Activated naive CD8-positive, alpha-beta T cell treated with anti-CD3 and anti-CD28 coated beads for 36 hours (primary cell): ENCODE results near the gene AFF2. TPM values are rescaled to one million over a fixed set of nuclear protein-coding genes. Genes with fewer than 3 reads are reported as not detected.

Experiments
- DNase-seq: peaks from one replicate; pipeline ENCODE4 v3.0.0; 2021
- H3K27ac Mint-ChIP-seq: one replicate; pipeline ENCODE4 v1.8.0; 2022; ENCODE audit warnings: mild to moderate bottlenecking, moderate library complexity, mixed read lengths
- H3K27me3 Mint-ChIP-seq: one replicate; pipeline ENCODE4 v1.8.0; 2022; ENCODE audit warnings: mild to moderate bottlenecking, mixed read lengths
- H3K36me3 Mint-ChIP-seq: one replicate; pipeline ENCODE4 v1.8.0; 2021; ENCODE audit warnings: mild to moderate bottlenecking, mixed read lengths
- H3K4me1 Mint-ChIP-seq: one replicate; pipeline ENCODE4 v1.8.0; 2021; ENCODE audit warnings: mixed read lengths
- H3K4me3 Mint-ChIP-seq: one replicate; pipeline ENCODE4 v1.8.0; 2022; ENCODE audit warnings: mild to moderate bottlenecking, moderate library complexity, mixed read lengths
- H3K9me3 Mint-ChIP-seq: one replicate; pipeline ENCODE4 v1.8.0; 2022; ENCODE audit warnings: mixed read lengths
- total RNA-seq, 2 experiments: library from RNA; stranded (reverse); gene quantifications; one replicate each; pipeline ENCODE4 v1.2.3, GENCODE V29; 2021

The AFF2 gene
- total RNA-seq, 2 experiments from 2014 or later, result 1.4 to 1.7 TPM

DNA sequence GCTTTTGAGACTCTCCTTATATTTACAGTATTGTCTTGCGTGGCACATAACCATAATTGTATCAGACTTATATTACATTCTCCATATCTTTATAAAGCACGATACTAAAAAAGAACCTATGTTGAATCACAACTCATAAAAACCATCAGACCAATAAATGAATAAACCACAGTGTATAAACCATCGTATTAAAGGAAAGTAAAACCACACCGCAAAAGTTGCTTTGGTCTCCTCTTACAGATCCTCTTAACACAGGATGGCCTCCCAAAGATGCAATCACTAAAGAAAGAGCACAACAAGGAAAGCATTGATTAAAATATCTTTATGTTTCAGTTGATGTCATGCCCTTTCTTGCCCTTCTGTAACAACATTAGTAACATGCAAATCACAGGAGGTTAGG lies 437.9 kb downstream of the AFF2 start:
- H3K36me3 Mint-ChIP-seq, result no peaks in the 10 kb centered on the region
- H3K4me1 Mint-ChIP-seq, result no peaks in the 10 kb centered on the region
- no peak overlapping the region for H3K27ac Mint-ChIP-seq
- no peak for DNase-seq
- no peak overlapping the region for H3K4me3 Mint-ChIP-seq
- H3K9me3 Mint-ChIP-seq, result no peaks in the 10 kb centered on the region
- H3K27me3 Mint-ChIP-seq, result no peaks in the 10 kb centered on the region

DNA sequence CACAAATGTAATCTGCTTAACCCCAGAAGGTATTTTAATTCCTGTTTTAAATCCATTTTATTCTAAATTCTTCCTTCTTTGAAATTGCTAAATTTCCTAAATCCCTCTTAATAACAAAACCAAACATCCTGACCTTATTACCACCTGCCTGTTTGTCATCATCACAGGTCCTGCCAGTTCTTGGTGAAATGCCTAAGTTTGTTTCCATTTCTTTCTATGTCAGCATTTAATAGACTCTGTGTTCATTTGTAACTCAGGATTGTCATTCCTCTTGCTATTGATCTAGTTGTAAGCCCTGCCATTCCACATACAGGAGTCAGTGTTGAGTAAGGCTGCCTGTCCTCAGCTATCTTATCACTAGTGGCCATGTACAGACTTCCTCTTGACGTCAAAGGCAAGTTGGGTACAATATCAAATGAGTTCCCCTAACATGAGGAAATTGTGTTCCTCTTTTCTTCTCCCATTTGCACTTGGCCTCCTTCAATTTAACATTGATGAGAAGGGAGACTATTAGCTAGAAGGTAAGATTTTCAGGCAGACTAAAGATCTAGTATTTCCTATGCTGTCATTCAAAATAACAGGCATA lies 440.1 kb downstream of the AFF2 start:
- no peak overlapping the region for H3K27ac Mint-ChIP-seq
- DNase-seq, result no peak
- H3K27me3 Mint-ChIP-seq, result no peaks in the 10 kb centered on the region
- H3K4me1 Mint-ChIP-seq, result no peaks in the 10 kb centered on the region
- H3K4me3 Mint-ChIP-seq, result no peak overlapping the region
- no peaks in the 10 kb centered on the region for H3K36me3 Mint-ChIP-seq
- no peaks in the 10 kb centered on the region for H3K9me3 Mint-ChIP-seq

GRCh38 chrX:148942754-148943153 lies 442.3 kb downstream of the AFF2 start:
- Mint-ChIP-seq H3K4me1 (no peaks in the 10 kb centered on the region), H3K27ac (no peak overlapping the region), H3K36me3 (no peaks in the 10 kb centered on the region), H3K4me3 (no peak overlapping the region), H3K27me3 (no peaks in the 10 kb centered on the region), H3K9me3 (no peaks in the 10 kb centered on the region)
- no peak for DNase-seq

- H3K4me1 Mint-ChIP-seq, result no peaks in the 10 kb centered on the region
- H3K36me3 Mint-ChIP-seq, result no peaks in the 10 kb centered on the region
- no peak overlapping the region for H3K4me3 Mint-ChIP-seq
- DNase-seq, result no peak
- no peaks in the 10 kb centered on the region for H3K9me3 Mint-ChIP-seq
- H3K27ac Mint-ChIP-seq, result no peak overlapping the region
- H3K27me3 Mint-ChIP-seq, result no peaks in the 10 kb centered on the region
Observed at GRCh38 chrX:148947399-148947975, 447.1 kb downstream of the AFF2 start.

DNA sequence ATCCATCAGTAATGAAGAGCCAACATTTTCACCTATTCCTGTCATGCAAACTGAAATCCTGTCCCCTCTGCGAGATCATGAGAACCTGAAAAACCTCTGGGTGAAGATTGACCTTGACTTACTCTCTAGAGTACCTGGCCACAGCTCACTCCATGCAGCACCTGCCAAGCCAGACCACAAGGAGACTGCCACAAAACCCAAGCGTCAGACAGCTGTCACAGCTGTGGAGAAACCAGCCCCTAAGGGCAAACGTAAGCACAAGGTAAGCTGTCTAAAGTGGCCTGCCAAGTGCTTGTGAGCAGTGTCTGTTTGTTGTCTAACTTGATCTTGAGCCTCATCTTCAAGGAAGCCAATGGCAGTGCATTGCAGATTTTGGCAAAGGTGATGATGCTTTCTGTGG lies 455.9 kb downstream of the AFF2 start:
- Mint-ChIP-seq H3K27me3 (no peaks in the 10 kb centered on the region), H3K9me3 (no peaks in the 10 kb centered on the region), H3K4me1 (no peaks in the 10 kb centered on the region), H3K36me3 (no peaks in the 10 kb centered on the region), H3K4me3 (no peak overlapping the region), H3K27ac (no peak overlapping the region)
- DNase-seq, result no peak

DNA sequence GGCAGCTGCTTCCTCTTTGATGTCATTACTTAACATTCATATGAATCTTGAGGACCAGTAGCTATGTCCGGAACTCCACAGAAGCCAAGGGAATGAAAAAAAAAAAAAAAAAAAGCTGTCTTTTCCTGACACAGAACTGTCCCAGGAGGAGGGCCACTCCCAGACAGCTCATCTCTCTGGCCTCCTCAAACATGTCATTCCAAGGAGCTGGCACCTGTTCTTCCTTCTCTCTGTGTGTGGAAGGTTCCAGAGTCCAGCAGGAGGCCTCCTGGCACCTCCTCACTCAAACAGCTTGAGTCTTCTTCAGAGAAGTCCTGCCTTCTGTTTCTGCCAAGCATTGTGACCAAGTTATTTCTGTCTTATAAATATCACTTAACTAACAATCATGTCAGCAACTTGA lies 458.5 kb downstream of the AFF2 start:
- Mint-ChIP-seq H3K4me3 (no peak overlapping the region), H3K36me3 (no peaks in the 10 kb centered on the region), H3K27me3 (no peaks in the 10 kb centered on the region), H3K9me3 (no peaks in the 10 kb centered on the region), H3K27ac (no peak overlapping the region), H3K4me1 (no peaks in the 10 kb centered on the region)
- no peak for DNase-seq

DNA sequence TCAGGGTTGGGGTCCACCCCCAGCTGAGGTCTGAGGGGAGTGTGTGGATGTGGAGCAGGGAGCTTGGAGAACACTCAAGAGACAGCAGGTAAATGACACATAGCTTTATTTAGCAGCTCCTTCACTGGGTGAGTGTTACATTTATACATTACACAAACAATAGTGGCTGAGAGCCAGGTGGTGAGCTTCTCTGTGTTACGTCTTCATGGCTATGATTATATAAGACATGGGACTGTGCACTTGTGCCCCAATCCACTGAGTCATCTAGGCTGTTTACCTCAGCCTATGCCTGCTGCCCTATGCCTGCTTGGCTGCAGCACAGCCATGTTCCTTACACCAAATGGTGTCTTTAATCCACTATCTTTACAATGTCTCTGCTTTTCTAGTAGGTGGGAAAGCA lies 459.6 kb downstream of the AFF2 start:
- Mint-ChIP-seq H3K27ac (no peak overlapping the region), H3K27me3 (no peaks in the 10 kb centered on the region), H3K36me3 (no peaks in the 10 kb centered on the region), H3K9me3 (no peaks in the 10 kb centered on the region), H3K4me1 (no peaks in the 10 kb centered on the region), H3K4me3 (no peak overlapping the region)
- no peak for DNase-seq

GRCh38 chrX:148961985-148962384 lies 461.6 kb downstream of the AFF2 start:
- H3K27me3 Mint-ChIP-seq, result no peaks in the 10 kb centered on the region
- no peaks in the 10 kb centered on the region for H3K36me3 Mint-ChIP-seq
- H3K27ac Mint-ChIP-seq, result no peak overlapping the region
- no peak overlapping the region for H3K4me3 Mint-ChIP-seq
- DNase-seq, result no peak
- no peaks in the 10 kb centered on the region for H3K9me3 Mint-ChIP-seq
- no peaks in the 10 kb centered on the region for H3K4me1 Mint-ChIP-seq

DNA sequence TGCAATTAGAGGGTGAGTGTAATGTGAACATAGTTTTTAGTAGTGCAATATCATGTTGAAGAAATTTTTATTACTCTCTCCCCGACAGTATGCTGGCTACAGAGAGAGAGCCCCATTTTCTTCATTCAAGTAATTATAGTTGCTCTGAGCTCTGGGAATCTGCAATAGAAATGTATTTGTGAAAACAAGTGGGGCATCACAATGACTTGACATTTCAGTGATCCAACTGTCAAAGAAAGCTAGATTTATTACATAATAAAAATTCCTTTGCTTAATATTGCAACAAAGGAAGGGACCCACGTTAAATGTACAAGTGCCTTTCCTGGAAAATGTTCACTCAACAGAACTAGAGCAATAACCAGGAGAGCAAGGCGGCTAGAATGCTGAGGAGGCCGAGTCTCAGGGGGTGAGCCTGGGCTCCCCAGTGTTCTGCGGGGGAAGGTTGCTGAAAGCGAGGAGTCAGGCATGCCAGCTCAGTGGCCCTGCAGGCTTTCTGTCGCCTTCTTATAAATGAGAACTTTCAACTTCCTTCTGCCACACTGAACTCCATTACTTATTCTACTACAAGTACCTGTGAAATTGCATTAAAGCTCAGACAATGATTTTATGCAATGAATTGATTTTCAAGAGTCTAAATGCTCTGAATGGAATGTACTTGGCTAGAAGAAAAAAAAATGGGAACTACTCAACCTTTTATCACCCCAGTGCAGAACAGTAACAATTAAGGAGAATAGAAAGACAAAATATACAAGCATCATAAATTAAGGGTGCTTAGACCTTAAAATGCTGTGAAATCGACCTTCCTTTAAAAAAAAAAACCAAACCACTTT lies 476.4 kb downstream of the AFF2 start:
- Mint-ChIP-seq H3K9me3 (no peaks in the 10 kb centered on the region), H3K4me1 (no peaks in the 10 kb centered on the region), H3K27me3 (no peaks in the 10 kb centered on the region), H3K4me3 (no peak overlapping the region), H3K27ac (no peak overlapping the region), H3K36me3 (peaks cover 2% of the 10 kb centered on the region)
- DNase-seq, result no peak

GRCh38 chrX:148979786-148980185 lies 479.4 kb downstream of the AFF2 start:
- H3K36me3 Mint-ChIP-seq, result no peaks in the 10 kb centered on the region
- H3K27ac Mint-ChIP-seq, result no peak overlapping the region
- no peak overlapping the region for H3K4me3 Mint-ChIP-seq
- H3K9me3 Mint-ChIP-seq, result no peaks in the 10 kb centered on the region
- H3K4me1 Mint-ChIP-seq, result no peaks in the 10 kb centered on the region
- DNase-seq, result no peak
- H3K27me3 Mint-ChIP-seq, result no peaks in the 10 kb centered on the region

DNA sequence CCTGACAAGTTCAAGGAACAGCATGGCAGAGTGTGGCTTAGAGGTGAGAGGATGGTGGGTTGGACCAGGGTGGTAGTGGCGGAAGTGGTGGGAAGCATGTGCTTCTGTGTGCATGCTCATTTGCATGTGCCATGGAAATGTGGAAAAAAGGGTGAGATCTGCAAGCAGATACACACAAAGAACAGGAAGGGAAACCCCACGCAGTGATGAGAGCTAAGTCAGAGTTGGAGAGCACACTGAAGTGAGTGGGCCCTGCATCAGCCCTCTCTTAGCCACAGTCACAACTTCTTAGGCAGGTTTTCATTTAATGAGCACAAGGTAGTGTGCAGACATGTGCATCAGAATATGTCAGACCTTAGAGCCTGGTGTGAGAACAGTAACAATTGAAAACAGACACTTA lies 483.8 kb downstream of the AFF2 start:
- H3K27me3 Mint-ChIP-seq, result no peaks in the 10 kb centered on the region
- no peaks in the 10 kb centered on the region for H3K4me1 Mint-ChIP-seq
- no peaks in the 10 kb centered on the region for H3K36me3 Mint-ChIP-seq
- H3K9me3 Mint-ChIP-seq, result no peaks in the 10 kb centered on the region
- H3K4me3 Mint-ChIP-seq, result no peak overlapping the region
- no peak for DNase-seq
- no peak overlapping the region for H3K27ac Mint-ChIP-seq

DNA sequence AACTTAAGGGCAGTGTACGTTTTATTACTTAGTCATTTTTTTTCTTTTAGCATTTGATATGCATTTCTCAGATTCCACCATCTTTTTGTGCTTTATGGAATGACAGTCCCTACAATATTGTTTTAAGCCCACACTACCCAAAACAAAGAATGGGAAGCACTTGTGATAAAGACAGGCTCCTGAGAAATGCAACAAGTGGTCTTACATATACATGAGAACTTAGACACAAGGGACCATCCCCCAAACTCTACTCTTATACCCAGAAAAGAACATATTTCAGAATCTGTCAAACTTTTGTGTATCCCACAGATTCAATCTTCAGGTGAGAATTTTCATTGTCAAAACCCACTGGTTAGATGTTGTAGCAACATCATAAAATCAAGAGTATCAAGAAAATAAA lies 491.1 kb downstream of the AFF2 start:
- H3K9me3 Mint-ChIP-seq, result no peaks in the 10 kb centered on the region
- DNase-seq, result no peak
- no peaks in the 10 kb centered on the region for H3K27me3 Mint-ChIP-seq
- H3K27ac Mint-ChIP-seq, result no peak overlapping the region
- no peak overlapping the region for H3K4me3 Mint-ChIP-seq
- no peaks in the 10 kb centered on the region for H3K4me1 Mint-ChIP-seq
- H3K36me3 Mint-ChIP-seq, result peaks cover 1% of the 10 kb centered on the region

GRCh38 chrX:148995661-148996060 lies 495.2 kb downstream of the AFF2 start:
- Mint-ChIP-seq H3K4me1 (no peaks in the 10 kb centered on the region), H3K27me3 (no peaks in the 10 kb centered on the region), H3K36me3 (peaks cover 1% of the 10 kb centered on the region), H3K9me3 (no peaks in the 10 kb centered on the region), H3K27ac (no peak overlapping the region), H3K4me3 (no peak overlapping the region)
- no peak for DNase-seq

- DNase-seq, result no peak
Observed at GRCh38 chrX:149002320-149002719, 501.9 kb downstream of the AFF2 start.

GRCh38 chrX:149003863-149004660 lies 503.6 kb downstream of the AFF2 start:
- H3K9me3 Mint-ChIP-seq, result no peaks in the 10 kb centered on the region
- no peak overlapping the region for H3K27ac Mint-ChIP-seq
- H3K4me3 Mint-ChIP-seq, result no peak overlapping the region
- H3K27me3 Mint-ChIP-seq, result no peaks in the 10 kb centered on the region
- H3K36me3 Mint-ChIP-seq, result no peaks in the 10 kb centered on the region
- DNase-seq, result no peak
- H3K4me1 Mint-ChIP-seq, result no peaks in the 10 kb centered on the region

More at GRCh38 chrX:149002320-149002719, 501.9 kb downstream of the AFF2 start:
- H3K36me3 Mint-ChIP-seq, result no peaks in the 10 kb centered on the region
- no peak overlapping the region for H3K27ac Mint-ChIP-seq
- no peaks in the 10 kb centered on the region for H3K27me3 Mint-ChIP-seq
- no peaks in the 10 kb centered on the region for H3K4me1 Mint-ChIP-seq
- H3K9me3 Mint-ChIP-seq, result no peaks in the 10 kb centered on the region
- no peak overlapping the region for H3K4me3 Mint-ChIP-seq
